HEK293T (cell line): ENCODE results near the gene TAAR6.

Experiments used
- FOXM1 ChIP-seq: fragments of 450-650 bp; IDR thresholded peaks from 2 replicates; pipeline ENCODE4 v1.6.1; 2017; ENCODE audit warnings: mild to moderate bottlenecking, borderline replicate concordance
- TARDBP ChIP-seq: fragments of 450-650 bp; IDR thresholded peaks from 2 replicates; pipeline ENCODE4 v1.6.1; 2016

DNA sequence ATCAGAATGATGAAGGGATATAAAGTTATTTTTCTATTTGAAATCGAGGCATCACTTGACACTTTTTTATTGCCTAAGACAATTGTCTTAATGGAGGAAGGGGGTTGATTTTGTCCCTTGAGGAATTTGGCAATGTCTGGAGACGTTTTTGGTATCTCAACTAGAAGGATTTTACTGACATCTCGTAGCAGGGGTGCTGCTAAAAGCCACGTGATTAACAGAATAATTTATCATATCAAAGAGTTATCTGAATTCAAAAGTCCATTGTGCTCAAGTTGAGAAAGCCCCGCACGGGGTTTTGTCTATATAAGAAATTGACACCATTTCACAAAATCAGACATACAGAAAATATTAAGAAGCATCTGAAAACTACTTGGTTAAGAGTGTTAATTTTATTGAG lies 1.5 kb upstream of the TAAR6 start:
- TF ChIP-seq FOXM1, result no peak
- TF ChIP-seq TARDBP, result no peak
